IMR-90 (cell line): ENCODE results near the gene CTNNA2. TPM values are rescaled to one million over a fixed set of nuclear protein-coding genes. Genes with fewer than 3 reads are reported as not detected.

ENCODE experiments used
- ATAC-seq: fragments of 200-7000 bp; cut with Tn5 transposase; 2 replicates; pipeline ENCODE4 v1.9.1; 2020; ENCODE audit warnings: low read depth, mild to moderate bottlenecking, moderate library complexity
- BruUV-seq: library from RNA; stranded (reverse); fragments of 400-500 nt; replicated peaks from 2 replicates; lab custom pipeline; 2021; lab: Mats Ljungman, UMichigan
- CTCF ChIA-PET: fragments of 300-600 bp; formaldehyde crosslinking; extraction: SDS; loops from one replicate; lab custom pipeline; 2021; ENCODE audit warnings: antibody characterized with exemption; lab: Yijun Ruan, JAX
- POLR2A ChIA-PET: fragments of 300-600 bp; sonication (Branson Sonifier 250); formaldehyde crosslinking; loops from one replicate; lab custom pipeline; 2022; ENCODE audit warnings: antibody characterized with exemption; ENCODE audit not compliant: unreplicated experiment; lab: Charles Lee
- DNase-seq: peaks from one replicate; pipeline ENCODE4 v3.0.0; 2013
- H2AFZ ChIP-seq: replicated peaks from 2 replicates; pipeline ENCODE3; 2013; ENCODE audit warnings: low read length, mild to moderate bottlenecking; ENCODE audit not compliant: poor library complexity
- H2AK5ac ChIP-seq: 2 replicates; pipeline ENCODE4 v1.6.1; 2013; ENCODE audit warnings: low read depth, low read length, inconsistent platforms
- H2AK9ac ChIP-seq: replicated peaks from 2 replicates; pipeline ENCODE3; 2013; ENCODE audit warnings: mild to moderate bottlenecking, low read depth, low read length, moderate library complexity; ENCODE audit not compliant: poor library complexity
- H2BK120ac ChIP-seq: 2 replicates; pipeline ENCODE4 v1.6.1; 2013; ENCODE audit warnings: low read depth, low read length, inconsistent platforms
- H2BK15ac ChIP-seq: 3 replicates; pipeline ENCODE4 v1.6.1; 2013; ENCODE audit warnings: low read depth, low read length, inconsistent platforms
- H2BK20ac ChIP-seq: 2 replicates; pipeline ENCODE4 v1.6.1; 2013; ENCODE audit warnings: low read depth, mild to moderate bottlenecking, inconsistent platforms, low read length, moderate library complexity
- H2BK5ac ChIP-seq: 2 replicates; pipeline ENCODE4 v1.6.1; 2013; ENCODE audit warnings: mild to moderate bottlenecking, low read depth, low read length, inconsistent platforms; ENCODE audit not compliant: poor library complexity, severe bottlenecking
- H3K14ac ChIP-seq: replicated peaks from 2 replicates; pipeline ENCODE4 v1.6.1; 2013; ENCODE audit warnings: low read depth, low read length, inconsistent platforms
- H3K18ac ChIP-seq: 2 replicates; pipeline ENCODE4 v1.6.1; 2013; ENCODE audit warnings: low read depth, low read length, control low read depth
- H3K23ac ChIP-seq: 2 replicates; pipeline ENCODE4 v1.6.1; 2013; ENCODE audit warnings: low read depth, low read length, inconsistent platforms
- H3K27ac ChIP-seq: 2 replicates; pipeline ENCODE4 v1.5.1; 2013; ENCODE audit warnings: mild to moderate bottlenecking, control low read depth, low read length; ENCODE audit not compliant: insufficient read depth
- H3K27me3 ChIP-seq: 2 replicates; pipeline ENCODE4 v1.6.1; 2013; ENCODE audit warnings: low read length; ENCODE audit not compliant: control insufficient read depth, insufficient read depth
- H3K36me3 ChIP-seq: 2 replicates; pipeline ENCODE4 v1.6.1; 2013; ENCODE audit warnings: low read length, mixed read lengths; ENCODE audit not compliant: control insufficient read depth, insufficient read depth
- H3K4ac ChIP-seq: 2 replicates; pipeline ENCODE4 v1.6.1; 2013; ENCODE audit warnings: low read depth, low read length, inconsistent platforms
- H3K4me1 ChIP-seq: 2 replicates; pipeline ENCODE4 v1.6.1; 2013; ENCODE audit warnings: low read length, mixed read lengths; ENCODE audit not compliant: control insufficient read depth, insufficient read depth
- H3K4me2 ChIP-seq: 2 replicates; pipeline ENCODE4 v1.6.1; 2013; ENCODE audit warnings: low read depth, mild to moderate bottlenecking, control low read depth, low read length, moderate library complexity
- H3K4me3 ChIP-seq: 2 replicates; pipeline ENCODE4 v1.5.1; 2013; ENCODE audit warnings: low read depth, mild to moderate bottlenecking, control low read depth, low read length, moderate library complexity; ENCODE audit not compliant: insufficient read depth
- H3K56ac ChIP-seq: 2 replicates; pipeline ENCODE4 v1.6.1; 2013; ENCODE audit warnings: low read length, inconsistent platforms; ENCODE audit not compliant: insufficient read depth; ENCODE audit errors: extremely low read depth
- H3K79me1 ChIP-seq, 2 experiments: 2 replicates each; pipeline ENCODE4 v1.6.1; 2013; ENCODE audit warnings: low read length in 2 of 2, inconsistent platforms in 1 of 2, low read depth in 1 of 2
- H3K9ac ChIP-seq: 2 replicates; pipeline ENCODE4 v1.6.1; 2013; ENCODE audit warnings: low read depth, low read length, control low read depth
- H3K9me1 ChIP-seq: 2 replicates; pipeline ENCODE4 v1.6.1; 2013; ENCODE audit warnings: low read length, inconsistent platforms; ENCODE audit not compliant: insufficient read depth
- H3K9me3 ChIP-seq: 2 replicates; pipeline ENCODE4 v1.6.1; 2013; ENCODE audit warnings: low read length; ENCODE audit not compliant: control insufficient read depth, insufficient read depth
- H4K20me1 ChIP-seq: 2 replicates; pipeline ENCODE4 v1.6.1; 2013; ENCODE audit warnings: low read length, inconsistent platforms; ENCODE audit not compliant: insufficient read depth
- H4K5ac ChIP-seq: 2 replicates; pipeline ENCODE4 v1.6.1; 2013; ENCODE audit warnings: mild to moderate bottlenecking, low read depth, low read length, control low read depth
- H4K8ac ChIP-seq, 2 experiments: 2 replicates each; pipeline ENCODE4 v1.6.1; 2013; ENCODE audit warnings: low read depth in 2 of 2, low read length in 2 of 2, control low read depth in 1 of 2, inconsistent platforms in 1 of 2
- H4K91ac ChIP-seq: 2 replicates; pipeline ENCODE4 v1.6.1; 2013; ENCODE audit warnings: low read depth, low read length, inconsistent platforms; ENCODE audit not compliant: insufficient read depth
- CEBPB ChIP-seq: IDR thresholded peaks from 2 replicates; pipeline ENCODE4 v1.6.1; 2012; ENCODE audit warnings: low read depth, low read length, improper control_type of control experiment
- CHD1 ChIP-seq: IDR thresholded peaks from 2 replicates; pipeline ENCODE4 v1.6.1; 2012; ENCODE audit warnings: low read depth, low read length, improper control_type of control experiment
- FOS ChIP-seq: fragments of 150-350 bp; IDR thresholded peaks from 2 replicates; pipeline ENCODE4 v1.6.1; 2016; ENCODE audit warnings: low read depth, low read length
- MAZ ChIP-seq: IDR thresholded peaks from 2 replicates; pipeline ENCODE4 v1.6.1; 2012; ENCODE audit warnings: low read depth, mild to moderate bottlenecking, low read length, improper control_type of control experiment, moderate library complexity, borderline replicate concordance
- POLR2A ChIP-seq: IDR thresholded peaks from 2 replicates; pipeline ENCODE4 v1.6.1; 2012; ENCODE audit warnings: mild to moderate bottlenecking, low read depth, low read length
- RCOR1 ChIP-seq: IDR thresholded peaks from 2 replicates; pipeline ENCODE4 v1.6.1; 2012; ENCODE audit warnings: mild to moderate bottlenecking, low read length, improper control_type of control experiment; ENCODE audit not compliant: insufficient replicate concordance
- WGBS, 2 experiments: methylation state at CpG; one replicate each; pipeline versions ENCODE4 v1.1.5 to v1.1.7; 2013; ENCODE audit warnings: missing lambda C conversion rate in 2 of 2; ENCODE audit not compliant: insufficient read length in 1 of 2; ENCODE audit errors: extremely low coverage in 2 of 2; 5-methylcytosine and 5-hydroxymethylcytosine counted together
- dilution Hi-C: fragments of 300-500 bp; cut with HindIII; formaldehyde crosslinking; loops from one replicate; pipeline ENCODE4 v1.14.3; 2018; ENCODE audit warnings: low sequenced_read_pairs; ENCODE audit not compliant: unreplicated experiment
- in situ Hi-C: fragments of 300-500 bp; cut with MboI; formaldehyde crosslinking; loops from 3 replicates; pipeline ENCODE4 v1.14.3; 2019; ENCODE audit warnings: low sequenced_read_pairs, inconsistent platforms, mixed read lengths
- intact Hi-C: fragments of 100-400 bp; cut with micrococcal nuclease; formaldehyde crosslinking; loops from 2 replicates; pipeline ENCODE4 v1.10.0; 2022
- polyA plus RNA-seq, 3 experiments: library from polyadenylated mRNA; depleted of rRNA; stranded (reverse); fragments of >200 nt; gene quantifications; 2 replicates each; pipeline ENCODE4 v1.2.3, GENCODE V29; 2012; ENCODE audit warnings: low replicate concordance in 1 of 3
- total RNA-seq: library from RNA; depleted of rRNA; stranded (reverse); fragments of >200 nt; gene quantifications from 2 replicates; pipeline ENCODE4 v1.2.3, GENCODE V29; 2012
- TF ChIP-seq, protein P1 (sequence below): fragments of 150-350 bp; IDR thresholded peaks from 2 replicates; pipeline ENCODE4 v1.6.1; 2017; ENCODE audit warnings: mild to moderate bottlenecking, antibody characterized with exemption, low read length, low read depth

The CTNNA2 gene
- total and polyA plus RNA-seq, 2 of the 4 experiments (the other 2 are of a cell fraction): not detected

- no peak overlapping the region for H3K56ac ChIP-seq
- H2BK15ac ChIP-seq: no peak overlapping the region
- no peaks in the 10 kb centered on the region for H3K9me1 ChIP-seq
- no peak overlapping the region for H2AK5ac ChIP-seq
- no peak overlapping the region for H3K9ac ChIP-seq
- no peaks in the 10 kb centered on the region for H3K4me1 ChIP-seq
- ChIA-PET CTCF (interaction anchor here (0.6 kb wide), 1 partner anchor 1776 kb away, joined by 4 read pairs; no protein-coding TSS in a partner anchor), POLR2A (no interaction called here)
- no peaks in the 10 kb centered on the region for H4K20me1 ChIP-seq
- H4K91ac ChIP-seq: no peak overlapping the region
- no peak overlapping the region for H2AK9ac ChIP-seq
- no peak overlapping the region for H3K27ac ChIP-seq
- no peak overlapping the region for H2BK5ac ChIP-seq
- ATAC-seq (no peak), DNase-seq (no peak)
- no peak overlapping the region for H3K4ac ChIP-seq
- no peaks in the 10 kb centered on the region for H3K27me3 ChIP-seq
- H4K5ac ChIP-seq: no peak overlapping the region
- in situ Hi-C loops (no loop called here), dilution Hi-C loops (no loop called here), intact Hi-C loops (no loop called here)
- no peak overlapping the region for H3K23ac ChIP-seq
- no peak overlapping the region for H3K4me2 ChIP-seq
- TF ChIP-seq, protein P1, sequence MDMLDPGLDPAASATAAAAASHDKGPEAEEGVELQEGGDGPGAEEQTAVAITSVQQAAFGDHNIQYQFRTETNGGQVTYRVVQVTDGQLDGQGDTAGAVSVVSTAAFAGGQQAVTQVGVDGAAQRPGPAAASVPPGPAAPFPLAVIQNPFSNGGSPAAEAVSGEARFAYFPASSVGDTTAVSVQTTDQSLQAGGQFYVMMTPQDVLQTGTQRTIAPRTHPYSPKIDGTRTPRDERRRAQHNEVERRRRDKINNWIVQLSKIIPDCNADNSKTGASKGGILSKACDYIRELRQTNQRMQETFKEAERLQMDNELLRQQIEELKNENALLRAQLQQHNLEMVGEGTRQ: no peak
- TF ChIP-seq MAZ: no peak
- TF ChIP-seq FOS: no peak
- TF ChIP-seq CHD1: no peak
- TF ChIP-seq RCOR1: no peak
- no peak for TF ChIP-seq CEBPB
- TF ChIP-seq POLR2A: no peak
- no peak overlapping the region for H4K8ac ChIP-seq
- BruUV-seq: no TSS peak
- H3K9me3 ChIP-seq: no peaks in the 10 kb centered on the region
- no CpG with 5 or more reads among the region's 2 CpGs for WGBS, 2 experiments
- H3K79me1 ChIP-seq: no peaks in the 10 kb centered on the region
- H2AFZ ChIP-seq: no peak overlapping the region
- H2BK20ac ChIP-seq: no peak overlapping the region
- H3K18ac ChIP-seq: no peak overlapping the region
- H3K4me3 ChIP-seq: no peak overlapping the region
- no peak overlapping the region for H2BK120ac ChIP-seq
- no peaks in the 10 kb centered on the region for H3K36me3 ChIP-seq
- no peak overlapping the region for H3K14ac ChIP-seq
Observed at GRCh38 chr2:80338794-80339193, 825.9 kb downstream of the CTNNA2 start.
